Measurements from ENCODE around the gene RAB44. TPM values are rescaled to one million over a fixed set of nuclear protein-coding genes. Genes with fewer than 3 reads are reported as not detected.

Gene RAB44
- total RNA-seq, 4 donors from 2014 or later, result 0.10 to 0.65 (median 0.26) TPM

GRCh38 chr6:36755435-36756348 lies 58.1 kb downstream of the RAB44 start:
- DNase-seq (ENCODE audit: low spot score in 2 of 2), result no peak
- intact Hi-C loops (cut with DNase I; ENCODE audit: low total_unique reads), result loop anchor here (10.0 kb wide), 1 partner anchor 131 kb away; no protein-coding TSS in a partner anchor
- WGBS, 2 donors, result 39 to 41% methylated on average over 19 of the region's 19 CpGs
- no peak overlapping the region for H3K4me3 ChIP-seq (ENCODE audit: low read depth, poor library complexity, severe bottlenecking)
- TF ChIP-seq, protein P1, sequence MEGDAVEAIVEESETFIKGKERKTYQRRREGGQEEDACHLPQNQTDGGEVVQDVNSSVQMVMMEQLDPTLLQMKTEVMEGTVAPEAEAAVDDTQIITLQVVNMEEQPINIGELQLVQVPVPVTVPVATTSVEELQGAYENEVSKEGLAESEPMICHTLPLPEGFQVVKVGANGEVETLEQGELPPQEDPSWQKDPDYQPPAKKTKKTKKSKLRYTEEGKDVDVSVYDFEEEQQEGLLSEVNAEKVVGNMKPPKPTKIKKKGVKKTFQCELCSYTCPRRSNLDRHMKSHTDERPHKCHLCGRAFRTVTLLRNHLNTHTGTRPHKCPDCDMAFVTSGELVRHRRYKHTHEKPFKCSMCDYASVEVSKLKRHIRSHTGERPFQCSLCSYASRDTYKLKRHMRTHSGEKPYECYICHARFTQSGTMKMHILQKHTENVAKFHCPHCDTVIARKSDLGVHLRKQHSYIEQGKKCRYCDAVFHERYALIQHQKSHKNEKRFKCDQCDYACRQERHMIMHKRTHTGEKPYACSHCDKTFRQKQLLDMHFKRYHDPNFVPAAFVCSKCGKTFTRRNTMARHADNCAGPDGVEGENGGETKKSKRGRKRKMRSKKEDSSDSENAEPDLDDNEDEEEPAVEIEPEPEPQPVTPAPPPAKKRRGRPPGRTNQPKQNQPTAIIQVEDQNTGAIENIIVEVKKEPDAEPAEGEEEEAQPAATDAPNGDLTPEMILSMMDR (IDR thresholded peaks at IDR 0.05), result no peak
- TF ChIP-seq POLR2A (IDR thresholded peaks at IDR 0.05), result no peak

GRCh38 chr6:36756786-36757185 lies 59.2 kb downstream of the RAB44 start:
- intact Hi-C loops (cut with DNase I; ENCODE audit: low total_unique reads), result loop anchor here (10.0 kb wide), 1 partner anchor 132 kb away; no protein-coding TSS in a partner anchor
- WGBS, 2 donors, result 46 to 58% methylated on average over 8 of the region's 8 CpGs
- no peak for DNase-seq (ENCODE audit: low spot score in 2 of 2)
- no peak overlapping the region for H3K4me3 ChIP-seq (ENCODE audit: low read depth, poor library complexity, severe bottlenecking)
- no peak for TF ChIP-seq POLR2A (IDR thresholded peaks at IDR 0.05)
- TF ChIP-seq, protein P1 (IDR thresholded peaks at IDR 0.05), result no peak

- 49 to 60% methylated on average over 4 of the region's 4 CpGs for WGBS, 2 donors
- intact Hi-C loops (cut with DNase I; ENCODE audit: low total_unique reads), result loop anchor here (10.0 kb wide), 1 partner anchor 132 kb away; no protein-coding TSS in a partner anchor
- no peak for TF ChIP-seq POLR2A (IDR thresholded peaks at IDR 0.05)
- TF ChIP-seq, protein P1 (IDR thresholded peaks at IDR 0.05), result no peak
- no peak overlapping the region for H3K4me3 ChIP-seq (ENCODE audit: low read depth, poor library complexity, severe bottlenecking)
- no peak for DNase-seq (ENCODE audit: low spot score in 2 of 2)
Observed at GRCh38 chr6:36757206-36757605, 59.6 kb downstream of the RAB44 start.

- 80 to 81% methylated on average over 6 of the region's 6 CpGs for WGBS, 2 donors
- intact Hi-C loops (cut with DNase I; ENCODE audit: low total_unique reads), result loop anchor here (10.0 kb wide), 1 partner anchor 133 kb away; no protein-coding TSS in a partner anchor
- no peak for DNase-seq (ENCODE audit: low spot score in 2 of 2)
- no peak for TF ChIP-seq POLR2A (IDR thresholded peaks at IDR 0.05)
- TF ChIP-seq, protein P1 (IDR thresholded peaks at IDR 0.05), result no peak
- H3K4me3 ChIP-seq (ENCODE audit: low read depth, poor library complexity, severe bottlenecking), result no peak overlapping the region
Observed at GRCh38 chr6:36757943-36758508, 60.4 kb downstream of the RAB44 start.

DNA sequence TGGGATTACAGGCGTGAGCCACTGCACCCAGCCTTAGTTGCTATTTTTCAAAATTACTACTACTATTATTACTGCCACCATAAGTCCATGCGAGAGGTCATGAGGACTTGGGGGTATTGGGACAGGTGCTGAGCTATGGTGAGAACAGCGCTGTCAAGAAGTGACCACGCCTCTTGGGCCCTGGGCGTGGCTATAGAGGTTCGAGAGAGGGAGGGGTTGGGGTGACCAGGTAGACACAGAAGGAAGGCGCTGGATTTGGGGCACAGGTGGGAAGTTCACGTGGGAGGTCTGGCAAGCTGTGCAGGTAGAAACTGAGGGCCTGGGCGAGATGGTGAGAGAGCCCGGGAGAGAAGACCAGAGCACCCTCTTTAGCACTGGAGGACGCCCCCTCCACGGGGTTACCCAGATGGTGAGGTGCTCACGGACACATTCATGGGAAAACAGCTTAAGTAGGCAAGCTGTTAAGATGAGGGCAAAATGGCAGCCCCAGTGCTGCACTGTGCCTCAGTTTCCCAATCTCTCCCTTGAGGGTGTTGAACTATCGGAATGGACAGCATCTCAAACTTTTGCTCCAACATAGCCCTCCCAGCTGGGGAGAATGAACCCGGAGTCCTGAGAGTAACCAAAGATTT lies 61.0 kb downstream of the RAB44 start:
- WGBS, 2 donors, result 68 to 70% methylated on average over 15 of the region's 15 CpGs
- no peak overlapping the region for H3K4me3 ChIP-seq (ENCODE audit: low read depth, poor library complexity, severe bottlenecking)
- TF ChIP-seq, protein P1 (IDR thresholded peaks at IDR 0.05), result no peak
- TF ChIP-seq POLR2A (IDR thresholded peaks at IDR 0.05), result no peak
- intact Hi-C loops (cut with DNase I; ENCODE audit: low total_unique reads), result loop anchor here (10.0 kb wide), 1 partner anchor 134 kb away; no protein-coding TSS in a partner anchor
- DNase-seq (ENCODE audit: low spot score in 2 of 2), result no peak

Measured in lower leg skin (tissue), 4 donors.